K562 (cell line): Measurements from ENCODE around the gene PCNX2. TPM values are rescaled to one million over a fixed set of nuclear protein-coding genes. Genes with fewer than 3 reads are reported as not detected.

ENCODE experiments used
- ASH1L ChIP-seq: fragments of 450-650 bp; IDR thresholded peaks from 2 replicates; pipeline ENCODE4 v1.6.1; 2018; ENCODE audit warnings: borderline replicate concordance, mild to moderate bottlenecking, low read depth; ENCODE audit not compliant: partially characterized antibody
- BRF1 ChIP-seq: IDR thresholded peaks from 3 replicates; pipeline ENCODE4 v1.6.1; 2011; ENCODE audit warnings: borderline replicate concordance, mild to moderate bottlenecking; ENCODE audit not compliant: insufficient read length; ENCODE audit errors: extremely low read depth
- FOXK2 ChIP-seq, 2 experiments: fragments of 450-650 bp; IDR thresholded peaks in 1 of 2; conservative IDR thresholded peaks in 1 of 2; 2 replicates each; pipeline ENCODE4 v1.6.1; 2016; ENCODE audit warnings: low read depth in 2 of 2, mild to moderate bottlenecking in 1 of 2
- NFYB ChIP-seq: IDR thresholded peaks from 2 replicates; pipeline ENCODE4 v1.6.1; 2011; ENCODE audit warnings: mild to moderate bottlenecking, moderate library complexity; ENCODE audit not compliant: insufficient read length; ENCODE audit errors: extremely low read depth
- OTX1 ChIP-seq: fragments of 450-650 bp; formaldehyde crosslinking; IDR thresholded peaks from 2 replicates; pipeline ENCODE4 v1.4.0; 2022; ENCODE audit warnings: mild to moderate bottlenecking
- polyA plus RNA-seq, 8 experiments: library from polyadenylated mRNA; depleted of rRNA in 4 of 8; stranded (reverse) in 5 of 8; unstranded in 3 of 8; fragments of >200 nt; fragmentation: Nextera tagmentation in 2 of 8; fragmentation: Illumina TruSeq in 1 of 8; extraction: Ambion mirVana in 2 of 8; extraction: Trizol in 1 of 8; gene quantifications; 2 replicates each; pipeline versions ENCODE4 v1.2.1 to v1.2.3, GENCODE V29; 2011 to 2014; ENCODE audit warnings: inconsistent platforms in 1 of 8, missing spikeins in 1 of 8
- total RNA-seq, 7 experiments: library from RNA; depleted of rRNA in 6 of 7; stranded (reverse); fragments of >200 nt in 6 of 7; fragmentation: Illumina TruSeq in 2 of 7; extraction: Trizol in 2 of 7; gene quantifications; 2 replicates each; pipeline versions ENCODE4 v1.2.1 to v1.2.3, GENCODE V29; 2011 to 2021; ENCODE audit warnings: low replicate concordance in 1 of 7
- TF ChIP-seq, protein P1 (sequence below): fragments of 250-450 bp; sonication (Bioruptor Pico); IDR thresholded peaks from 2 replicates; pipeline ENCODE4 v1.4.0; 2020; ENCODE audit warnings: borderline replicate concordance
- TF ChIP-seq, protein P2 (sequence below): fragments of 250-450 bp; sonication (Bioruptor Pico); IDR thresholded peaks from 2 replicates; pipeline ENCODE4 v1.8.0; 2022; ENCODE audit warnings: moderate library complexity, mild to moderate bottlenecking, inconsistent platforms
- TF ChIP-seq, protein P3 (sequence below): IDR thresholded peaks from 3 replicates; pipeline ENCODE4 v1.6.1; 2011; ENCODE audit warnings: borderline replicate concordance, mild to moderate bottlenecking, moderate library complexity; ENCODE audit not compliant: insufficient read length; ENCODE audit errors: extremely low read depth

Gene PCNX2
- total and polyA plus RNA-seq, 9 of the 15 experiments (the other 6 are each of a cell fraction or from before 2014, with no cell fraction given), result 0.07 to 0.33 TPM; not detected in 7

GRCh38 chr1:233227930-233228465, 67.5 kb downstream of the PCNX2 start (continued):
- TF ChIP-seq, protein P1, sequence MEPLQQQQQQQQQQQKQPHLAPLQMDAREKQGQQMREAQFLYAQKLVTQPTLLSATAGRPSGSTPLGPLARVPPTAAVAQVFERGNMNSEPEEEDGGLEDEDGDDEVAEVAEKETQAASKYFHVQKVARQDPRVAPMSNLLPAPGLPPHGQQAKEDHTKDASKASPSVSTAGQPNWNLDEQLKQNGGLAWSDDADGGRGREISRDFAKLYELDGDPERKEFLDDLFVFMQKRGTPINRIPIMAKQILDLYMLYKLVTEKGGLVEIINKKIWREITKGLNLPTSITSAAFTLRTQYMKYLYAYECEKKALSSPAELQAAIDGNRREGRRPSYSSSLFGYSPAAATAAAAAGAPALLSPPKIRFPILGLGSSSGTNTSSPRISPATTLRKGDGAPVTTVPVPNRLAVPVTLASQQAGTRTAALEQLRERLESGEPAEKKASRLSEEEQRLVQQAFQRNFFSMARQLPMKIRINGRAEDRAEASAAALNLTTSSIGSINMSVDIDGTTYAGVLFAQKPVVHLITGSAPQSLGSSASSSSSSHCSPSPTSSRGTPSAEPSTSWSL (CRISPR knock-in tag), result no peak
- TF ChIP-seq, protein P2, sequence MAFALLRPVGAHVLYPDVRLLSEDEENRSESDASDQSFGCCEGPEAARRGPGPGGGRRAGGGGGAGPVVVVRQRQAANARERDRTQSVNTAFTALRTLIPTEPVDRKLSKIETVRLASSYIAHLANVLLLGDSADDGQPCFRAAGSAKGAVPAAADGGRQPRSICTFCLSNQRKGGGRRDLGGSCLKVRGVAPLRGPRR (CRISPR knock-in tag), result no peak
- TF ChIP-seq, protein P3, sequence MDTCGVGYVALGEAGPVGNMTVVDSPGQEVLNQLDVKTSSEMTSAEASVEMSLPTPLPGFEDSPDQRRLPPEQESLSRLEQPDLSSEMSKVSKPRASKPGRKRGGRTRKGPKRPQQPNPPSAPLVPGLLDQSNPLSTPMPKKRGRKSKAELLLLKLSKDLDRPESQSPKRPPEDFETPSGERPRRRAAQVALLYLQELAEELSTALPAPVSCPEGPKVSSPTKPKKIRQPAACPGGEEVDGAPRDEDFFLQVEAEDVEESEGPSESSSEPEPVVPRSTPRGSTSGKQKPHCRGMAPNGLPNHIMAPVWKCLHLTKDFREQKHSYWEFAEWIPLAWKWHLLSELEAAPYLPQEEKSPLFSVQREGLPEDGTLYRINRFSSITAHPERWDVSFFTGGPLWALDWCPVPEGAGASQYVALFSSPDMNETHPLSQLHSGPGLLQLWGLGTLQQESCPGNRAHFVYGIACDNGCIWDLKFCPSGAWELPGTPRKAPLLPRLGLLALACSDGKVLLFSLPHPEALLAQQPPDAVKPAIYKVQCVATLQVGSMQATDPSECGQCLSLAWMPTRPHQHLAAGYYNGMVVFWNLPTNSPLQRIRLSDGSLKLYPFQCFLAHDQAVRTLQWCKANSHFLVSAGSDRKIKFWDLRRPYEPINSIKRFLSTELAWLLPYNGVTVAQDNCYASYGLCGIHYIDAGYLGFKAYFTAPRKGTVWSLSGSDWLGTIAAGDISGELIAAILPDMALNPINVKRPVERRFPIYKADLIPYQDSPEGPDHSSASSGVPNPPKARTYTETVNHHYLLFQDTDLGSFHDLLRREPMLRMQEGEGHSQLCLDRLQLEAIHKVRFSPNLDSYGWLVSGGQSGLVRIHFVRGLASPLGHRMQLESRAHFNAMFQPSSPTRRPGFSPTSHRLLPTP, result no peak
- TF ChIP-seq NFYB (no peak), FOXK2 (conservative IDR thresholded peaks at IDR 0.05 in 1 of 2, IDR thresholded peaks at IDR 0.05 in 1 of 2; ENCODE audit: low read depth in 2 of 2) (no peak), OTX1 (CRISPR knock-in tag) (no peak), ASH1L (no peak), BRF1 (no peak)
